GM18951 (cell line): ENCODE measurements around the gene BBS9.

Source experiments
- POLR2A ChIP-seq: IDR thresholded peaks from 4 replicates; pipeline ENCODE4 v1.6.1; 2011; ENCODE audit warnings: mild to moderate bottlenecking; ENCODE audit not compliant: insufficient read length, insufficient read depth; ENCODE audit errors: extremely low read depth
- in situ Hi-C: fragments of 300-500 bp; cut with MboI; formaldehyde crosslinking; loops from one replicate; pipeline ENCODE4 v1.12.0; 2022; ENCODE audit warnings: low sequenced_read_pairs, mixed read lengths, inconsistent platforms; ENCODE audit not compliant: unreplicated experiment

Gene BBS9

GRCh38 chr7:33539198-33539597, 409.8 kb downstream of the BBS9 start:
- TF ChIP-seq POLR2A = no peak
- in situ Hi-C loops = no loop called here

DNA sequence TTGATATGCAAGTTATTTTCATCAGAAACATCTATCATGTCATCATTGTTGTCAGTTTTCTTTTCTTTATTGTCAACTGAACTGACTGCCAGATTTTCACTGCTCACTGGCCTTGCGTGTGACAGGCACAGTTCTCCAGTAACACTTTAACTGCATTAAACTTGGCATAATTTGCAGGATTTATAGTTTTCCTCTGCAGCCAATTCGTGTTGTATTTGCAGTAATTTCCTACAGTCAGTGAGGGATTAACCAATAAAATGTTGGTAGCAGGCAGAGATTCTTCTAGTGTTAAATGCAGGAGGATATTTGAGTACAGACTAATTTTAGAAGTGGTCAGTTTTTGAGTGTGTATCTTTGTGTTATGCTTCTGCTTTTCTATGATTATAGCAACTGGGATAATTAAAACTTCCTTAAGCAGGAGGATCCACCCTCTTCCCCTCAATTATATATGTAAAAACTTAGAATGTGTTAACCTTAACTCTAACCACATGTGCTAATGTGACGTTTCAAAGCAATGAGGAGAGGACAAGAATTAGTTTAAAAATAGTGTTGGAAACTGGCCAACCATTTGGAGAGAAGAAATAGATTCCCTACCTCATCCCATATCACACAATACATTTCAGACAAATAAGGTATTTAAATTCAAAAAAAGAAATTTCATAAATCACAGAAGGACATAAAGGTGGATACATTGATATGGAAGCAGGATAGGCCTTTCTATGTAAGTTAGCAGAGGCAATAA, 410.5 kb downstream of the BBS9 start:
- in situ Hi-C loops = no loop called here
- TF ChIP-seq POLR2A = no peak

DNA sequence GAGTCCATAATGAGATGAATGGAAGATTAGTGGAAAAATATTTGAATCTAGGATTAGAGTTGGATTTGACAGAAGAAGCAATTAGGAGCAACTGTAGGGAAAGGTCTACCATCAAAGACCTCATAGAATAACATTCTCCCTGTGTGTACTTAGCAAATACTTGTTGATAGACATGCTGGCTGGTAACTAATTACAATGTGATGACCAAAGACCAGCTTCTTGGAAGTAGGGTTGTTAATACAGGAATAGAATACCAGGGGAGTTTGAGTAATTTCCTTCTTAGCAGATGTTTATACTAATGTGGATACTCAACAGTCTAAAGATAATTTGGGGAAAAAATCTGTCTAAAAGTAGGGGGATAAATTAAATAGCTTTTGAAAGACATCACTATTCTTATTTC, 418.5 kb downstream of the BBS9 start:
- no peak for TF ChIP-seq POLR2A
- in situ Hi-C loops = no loop called here

GRCh38 chr7:33550363-33550762, 421.0 kb downstream of the BBS9 start:
- no peak for TF ChIP-seq POLR2A
- in situ Hi-C loops = no loop called here

- in situ Hi-C loops = no loop called here
- TF ChIP-seq POLR2A = no peak
Measured at GRCh38 chr7:33550979-33551378, 421.6 kb downstream of the BBS9 start.

GRCh38 chr7:33554046-33554445, 424.7 kb downstream of the BBS9 start:
- in situ Hi-C loops = no loop called here
- TF ChIP-seq POLR2A = no peak

GRCh38 chr7:33554576-33554975, 425.2 kb downstream of the BBS9 start:
- no peak for TF ChIP-seq POLR2A
- in situ Hi-C loops = no loop called here

DNA sequence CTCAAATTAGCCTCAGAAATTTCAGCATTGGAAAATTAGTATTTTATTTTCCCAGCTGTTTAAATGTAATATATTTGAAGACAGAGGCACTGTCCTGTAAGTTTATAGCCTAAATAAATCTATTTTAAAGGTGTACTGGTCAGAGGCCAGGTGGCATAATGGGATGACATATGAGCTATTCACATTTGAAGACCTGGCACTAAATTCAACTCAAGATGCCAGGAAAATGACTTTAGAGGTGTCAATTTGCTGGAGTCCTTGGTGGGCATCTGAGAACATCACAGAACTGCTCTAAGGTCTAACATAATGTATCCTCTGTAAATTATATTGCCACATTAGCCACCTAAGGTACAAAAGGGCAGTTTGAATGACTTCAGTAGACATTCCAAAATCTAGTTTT, 427.1 kb downstream of the BBS9 start:
- no peak for TF ChIP-seq POLR2A
- in situ Hi-C loops = no loop called here

DNA sequence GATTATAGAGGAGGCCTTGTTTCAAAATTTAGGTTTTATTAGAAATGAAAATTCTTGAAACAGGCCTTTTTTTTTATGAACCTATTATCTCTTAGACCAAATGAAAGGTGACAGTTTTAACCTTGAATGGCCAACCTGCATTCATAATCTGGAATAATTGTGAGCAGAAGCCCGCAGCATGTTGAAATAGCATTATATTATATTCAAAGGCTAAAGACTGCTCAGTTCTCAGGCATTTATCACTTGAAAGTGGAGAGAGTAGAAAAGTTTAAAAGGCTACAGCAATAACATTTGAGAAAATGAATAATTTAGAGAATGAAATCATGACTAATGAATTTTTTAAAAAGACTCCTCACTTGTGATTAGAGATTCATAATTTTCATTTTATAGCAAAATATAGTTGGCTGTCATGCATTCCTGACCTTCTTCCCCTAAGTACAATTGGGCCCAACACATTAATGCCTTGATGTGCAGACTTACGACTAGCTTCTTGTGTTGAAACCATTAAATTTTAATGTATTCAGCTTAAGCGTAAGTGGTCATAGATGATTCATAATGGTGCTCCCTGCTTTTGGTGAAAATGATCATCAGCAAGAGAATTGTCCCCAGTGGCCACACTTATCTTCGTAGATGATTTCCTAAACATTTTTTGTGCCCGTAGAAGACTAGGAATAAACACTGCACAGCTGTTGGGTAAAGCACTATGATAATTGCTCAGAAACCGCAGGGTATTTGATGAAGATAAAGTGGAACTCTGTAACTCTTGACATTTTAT, 429.4 kb downstream of the BBS9 start:
- TF ChIP-seq POLR2A = no peak
- in situ Hi-C loops = no loop called here

GRCh38 chr7:33559324-33559710, 430.0 kb downstream of the BBS9 start:
- in situ Hi-C loops = no loop called here
- TF ChIP-seq POLR2A = no peak

DNA sequence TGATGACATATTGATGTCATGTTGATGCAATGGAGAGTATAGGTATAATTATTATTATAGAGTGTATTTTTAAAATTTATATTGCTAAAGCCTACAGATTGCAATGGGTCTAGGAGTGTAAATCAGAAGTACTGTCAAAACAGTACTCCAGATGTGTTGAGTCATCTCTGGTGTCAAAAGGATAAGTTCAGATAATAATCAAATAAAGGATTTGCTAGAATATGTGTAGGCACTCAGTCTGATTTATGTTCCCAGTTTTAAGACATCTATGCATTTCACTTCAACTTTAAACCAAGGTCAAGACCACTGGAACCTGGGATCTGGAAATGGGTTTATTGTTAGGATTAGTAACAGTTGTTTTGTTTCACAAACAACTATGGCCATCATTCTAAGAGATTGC, 433.6 kb downstream of the BBS9 start:
- no peak for TF ChIP-seq POLR2A
- in situ Hi-C loops = no loop called here

DNA sequence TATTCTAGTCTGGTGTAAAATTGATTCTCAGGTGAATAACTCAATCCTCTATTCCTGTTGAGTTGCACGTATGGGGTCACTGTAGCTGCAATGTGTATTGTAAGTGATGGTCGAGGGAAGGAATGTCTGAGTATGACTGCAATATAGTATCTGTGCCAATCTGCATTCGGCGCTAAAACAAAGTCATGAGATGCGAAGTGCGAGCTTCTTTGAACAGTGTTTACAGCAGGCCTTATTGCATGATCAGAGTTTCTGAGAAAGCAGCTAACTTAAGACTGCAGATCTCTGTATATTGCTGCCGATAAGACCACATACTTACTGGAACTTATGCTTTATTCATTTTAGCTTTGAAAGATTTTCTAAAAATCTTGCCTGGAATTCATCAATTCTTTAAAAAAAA, 434.3 kb downstream of the BBS9 start:
- in situ Hi-C loops = no loop called here
- no peak for TF ChIP-seq POLR2A

GRCh38 chr7:33578166-33578565, 448.8 kb downstream of the BBS9 start:
- TF ChIP-seq POLR2A = no peak
- in situ Hi-C loops = no loop called here

DNA sequence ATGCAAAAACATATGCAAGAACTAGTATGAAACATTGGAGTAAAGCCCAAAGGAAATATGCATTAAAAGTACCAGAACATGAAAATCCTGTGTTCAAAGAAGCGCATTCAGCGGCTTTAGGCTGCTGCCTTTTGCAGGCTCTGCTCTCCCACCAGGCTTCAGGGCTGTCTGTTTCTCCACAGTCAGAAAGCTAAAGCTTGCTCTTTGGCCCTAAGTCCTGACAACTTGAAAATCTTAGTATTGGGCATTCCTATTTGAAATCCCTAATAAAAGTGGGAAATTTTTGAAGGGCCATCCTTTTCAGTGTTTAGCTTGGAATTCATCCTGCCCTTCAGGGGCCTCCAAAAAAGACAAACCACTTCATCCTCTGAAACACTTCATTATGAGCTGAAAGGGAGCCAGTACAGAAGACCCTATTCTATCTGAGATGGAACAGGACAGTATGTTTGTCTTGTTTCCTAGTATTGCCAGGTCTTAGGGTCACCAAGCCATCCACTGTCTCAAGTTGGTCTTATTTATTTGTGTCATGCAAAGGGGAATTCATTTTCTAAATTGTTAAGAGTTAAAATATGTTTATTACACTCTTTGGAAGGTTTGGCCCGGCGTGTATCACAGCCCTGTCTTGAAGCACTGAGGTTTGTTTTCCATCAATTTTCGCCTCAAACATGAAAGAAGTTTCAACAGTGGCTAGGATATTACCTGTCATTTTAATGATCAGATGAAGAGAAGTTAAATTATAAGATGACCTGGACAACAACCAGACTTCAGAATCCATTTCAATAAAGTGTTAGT, 449.7 kb downstream of the BBS9 start:
- in situ Hi-C loops = no loop called here
- TF ChIP-seq POLR2A = no peak

GRCh38 chr7:33579673-33579960, 450.3 kb downstream of the BBS9 start:
- in situ Hi-C loops = no loop called here
- no peak for TF ChIP-seq POLR2A
